GM12878 (cell line): ENCODE results near the gene KYAT1. TPM values are rescaled to one million over a fixed set of nuclear protein-coding genes. Genes with fewer than 3 reads are reported as not detected.

Source experiments
- ATAC-seq: fragments of 200-7000 bp; cut with Tn5 transposase; 3 replicates; pipeline ENCODE4 v1.9.1; 2020; ENCODE audit warnings: mild to moderate bottlenecking, moderate library complexity
- BruUV-seq: library from RNA; stranded (reverse); fragments of 400-500 nt; replicated peaks from 2 replicates; lab custom pipeline; 2021; lab: Mats Ljungman, UMichigan
- CTCF ChIA-PET: fragments of 300-600 bp; sonication (Branson Sonifier 250); formaldehyde crosslinking; extraction: SDS; loops from one replicate; lab custom pipeline; 2021; ENCODE audit warnings: inconsistent platforms; lab: Yijun Ruan, JAX
- POLR2A ChIA-PET: fragments of 350-600 bp; formaldehyde crosslinking; extraction: SDS; loops from one replicate; lab custom pipeline; 2021; ENCODE audit warnings: inconsistent platforms; lab: Charles Lee
- RAD21 ChIA-PET: fragments of 300-600 bp; sonication (Branson Sonifier 250); formaldehyde crosslinking; loops from one replicate; lab custom pipeline; 2023; ENCODE audit warnings: antibody characterized with exemption; ENCODE audit not compliant: unreplicated experiment; lab: Charles Lee
- SMC1A ChIA-PET: fragments of 300-600 bp; sonication (Branson Sonifier 250); formaldehyde crosslinking; loops from one replicate; lab custom pipeline; 2023; ENCODE audit not compliant: unreplicated experiment, uncharacterized antibody; lab: Charles Lee
- DNase-seq: peaks from one replicate; pipeline ENCODE4 v3.0.0-alpha.2; 2011; ENCODE audit warnings: low read depth, low spot score
- FAIRE-seq: peaks from 3 replicates; lab custom pipeline; 2011; peaks lifted over from hg19 to GRCh38; lab: Jason Lieb, UNC
- H2AFZ ChIP-seq: 2 replicates; pipeline ENCODE4 v1.6.0; 2011; ENCODE audit warnings: low read depth, low read length, control low read depth; ENCODE audit not compliant: control insufficient read depth
- H3K27ac ChIP-seq: 2 replicates; pipeline ENCODE4 v1.5.1; 2011; ENCODE audit warnings: control low read depth; ENCODE audit not compliant: control insufficient read depth, insufficient read depth
- H3K27me3 ChIP-seq, 2 experiments: replicated peaks in 1 of 2; 2 replicates each; pipeline versions ENCODE4 v1.6.0 to v1.6.1; 2011; ENCODE audit warnings: low read length in 1 of 2; ENCODE audit not compliant: control insufficient read depth in 2 of 2, insufficient read depth in 2 of 2
- H3K36me3 ChIP-seq, 2 experiments: 2 replicates each; pipeline ENCODE4 v1.5.1; 2011; ENCODE audit warnings: low read length in 1 of 2; ENCODE audit not compliant: control insufficient read depth in 2 of 2, insufficient read depth in 2 of 2
- H3K4me1 ChIP-seq: 2 replicates; pipeline ENCODE4 v1.6.1; 2011; ENCODE audit warnings: mild to moderate bottlenecking, low read length, moderate library complexity, mixed read lengths; ENCODE audit not compliant: control insufficient read depth, insufficient read depth
- H3K4me2 ChIP-seq: 2 replicates; pipeline ENCODE4 v1.6.0; 2011; ENCODE audit warnings: control low read depth; ENCODE audit not compliant: control insufficient read depth, insufficient read depth
- H3K4me3 ChIP-seq: fragments of 200-600 bp; sonication (generic); 2 replicates; pipeline ENCODE4 v1.5.1; 2016
- H3K79me2 ChIP-seq: 2 replicates; pipeline ENCODE4 v1.6.0; 2011; ENCODE audit warnings: low read length; ENCODE audit not compliant: control insufficient read depth, insufficient read depth
- H3K9ac ChIP-seq: 2 replicates; pipeline ENCODE4 v1.8.0; 2011; ENCODE audit warnings: low read length, control low read depth, mixed read lengths; ENCODE audit not compliant: control insufficient read depth, insufficient read depth
- H3K9me3 ChIP-seq: replicated peaks from 3 replicates; pipeline ENCODE4 v1.5.1; 2011; ENCODE audit warnings: mild to moderate bottlenecking, low read length; ENCODE audit not compliant: control insufficient read depth, insufficient read depth
- H4K20me1 ChIP-seq: 2 replicates; pipeline ENCODE4 v1.6.0; 2011; ENCODE audit not compliant: control insufficient read depth, insufficient read depth
- CBX3 ChIP-seq: fragments of 200-600 bp; sonication (generic); IDR thresholded peaks from 2 replicates; pipeline ENCODE4 v1.6.1; 2016; ENCODE audit warnings: low read depth, borderline replicate concordance
- CHD1 ChIP-seq: IDR thresholded peaks from 2 replicates; pipeline ENCODE4 v1.6.1; 2012; ENCODE audit warnings: low read depth, low read length, improper control_type of control experiment
- MXI1 ChIP-seq: fragments of 150-350 bp; IDR thresholded peaks from 2 replicates; pipeline ENCODE4 v1.6.1; 2011; ENCODE audit warnings: low read depth, mild to moderate bottlenecking, inconsistent platforms, low read length, improper control_type of control experiment
- PAX8 ChIP-seq: fragments of 450-650 bp; IDR thresholded peaks from 2 replicates; pipeline ENCODE4 v1.6.1; 2017; ENCODE audit warnings: mild to moderate bottlenecking, moderate library complexity
- ZBED1 ChIP-seq: IDR thresholded peaks from 2 replicates; pipeline ENCODE4 v1.6.1; 2016; ENCODE audit warnings: borderline replicate concordance
- WGBS: methylation state at CpG from one replicate; pipeline ENCODE4 v1.1.6; 2016; ENCODE audit warnings: low lambda C conversion rate; ENCODE audit not compliant: insufficient replicate concordance, insufficient coverage; ENCODE audit errors: missing lambda C conversion rate; 5-methylcytosine and 5-hydroxymethylcytosine counted together
- in situ Hi-C: fragments of 300-500 bp; cut with MboI; formaldehyde crosslinking; loops from 9 replicates; pipeline ENCODE4 v1.14.3; 2018; ENCODE audit warnings: mixed read lengths
- intact Hi-C: fragments of 100-400 bp; cut with micrococcal nuclease; formaldehyde crosslinking; loops from one replicate; pipeline ENCODE4 v1.14.2; 2022; ENCODE audit not compliant: unreplicated experiment
- polyA plus RNA-seq, 11 experiments: library from polyadenylated mRNA; depleted of rRNA in 4 of 11; unstranded in 6 of 11; stranded (reverse) in 5 of 11; fragments of >200 nt; fragmentation: Nextera tagmentation in 4 of 11; fragmentation: Illumina TruSeq in 1 of 11; extraction: Ambion mirVana in 4 of 11; extraction: Trizol in 1 of 11; gene quantifications; 1 replicate in 1 of 11; 2 replicates in 10 of 11; pipeline versions ENCODE4 v1.2.1 to v1.2.3, GENCODE V29; 2011 to 2016; ENCODE audit warnings: inconsistent platforms in 2 of 11, missing spikeins in 2 of 11, low read depth in 1 of 11
- total RNA-seq, 4 experiments: library from RNA; depleted of rRNA in 3 of 4; stranded (reverse); fragments of >200 nt in 3 of 4; fragmentation: Illumina TruSeq in 1 of 4; extraction: Trizol in 1 of 4; gene quantifications; 2 replicates each; pipeline versions ENCODE4 v1.2.1 to v1.2.3, GENCODE V29; 2013 to 2021
- TF ChIP-seq, protein P1 (sequence below): fragments of 450-650 bp; IDR thresholded peaks from 2 replicates; pipeline ENCODE4 v1.6.1; 2016; ENCODE audit warnings: mild to moderate bottlenecking, moderate library complexity, borderline replicate concordance
- TF ChIP-seq, protein P2 (sequence below): fragments of 450-650 bp; IDR thresholded peaks from 2 replicates; pipeline ENCODE4 v1.6.1; 2017; ENCODE audit warnings: mild to moderate bottlenecking, moderate library complexity

Gene KYAT1
- total and polyA plus RNA-seq, 10 of the 15 experiments (the other 5 are each of a cell fraction or from before 2014, with no cell fraction given), result 5.8 to 15.7 (median 11.4) TPM

- TF ChIP-seq, protein P1, sequence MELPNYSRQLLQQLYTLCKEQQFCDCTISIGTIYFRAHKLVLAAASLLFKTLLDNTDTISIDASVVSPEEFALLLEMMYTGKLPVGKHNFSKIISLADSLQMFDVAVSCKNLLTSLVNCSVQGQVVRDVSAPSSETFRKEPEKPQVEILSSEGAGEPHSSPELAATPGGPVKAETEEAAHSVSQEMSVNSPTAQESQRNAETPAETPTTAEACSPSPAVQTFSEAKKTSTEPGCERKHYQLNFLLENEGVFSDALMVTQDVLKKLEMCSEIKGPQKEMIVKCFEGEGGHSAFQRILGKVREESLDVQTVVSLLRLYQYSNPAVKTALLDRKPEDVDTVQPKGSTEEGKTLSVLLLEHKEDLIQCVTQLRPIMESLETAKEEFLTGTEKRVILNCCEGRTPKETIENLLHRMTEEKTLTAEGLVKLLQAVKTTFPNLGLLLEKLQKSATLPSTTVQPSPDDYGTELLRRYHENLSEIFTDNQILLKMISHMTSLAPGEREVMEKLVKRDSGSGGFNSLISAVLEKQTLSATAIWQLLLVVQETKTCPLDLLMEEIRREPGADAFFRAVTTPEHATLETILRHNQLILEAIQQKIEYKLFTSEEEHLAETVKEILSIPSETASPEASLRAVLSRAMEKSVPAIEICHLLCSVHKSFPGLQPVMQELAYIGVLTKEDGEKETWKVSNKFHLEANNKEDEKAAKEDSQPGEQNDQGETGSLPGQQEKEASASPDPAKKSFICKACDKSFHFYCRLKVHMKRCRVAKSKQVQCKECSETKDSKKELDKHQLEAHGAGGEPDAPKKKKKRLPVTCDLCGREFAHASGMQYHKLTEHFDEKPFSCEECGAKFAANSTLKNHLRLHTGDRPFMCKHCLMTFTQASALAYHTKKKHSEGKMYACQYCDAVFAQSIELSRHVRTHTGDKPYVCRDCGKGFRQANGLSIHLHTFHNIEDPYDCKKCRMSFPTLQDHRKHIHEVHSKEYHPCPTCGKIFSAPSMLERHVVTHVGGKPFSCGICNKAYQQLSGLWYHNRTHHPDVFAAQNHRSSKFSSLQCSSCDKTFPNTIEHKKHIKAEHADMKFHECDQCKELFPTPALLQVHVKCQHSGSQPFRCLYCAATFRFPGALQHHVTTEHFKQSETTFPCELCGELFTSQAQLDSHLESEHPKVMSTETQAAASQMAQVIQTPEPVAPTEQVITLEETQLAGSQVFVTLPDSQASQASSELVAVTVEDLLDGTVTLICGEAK, result no peak
- TF ChIP-seq MXI1, result no peak
Measured at GRCh38 chr9:128911529-128912035, 29.8 kb upstream of the KYAT1 start (continued).

DNA sequence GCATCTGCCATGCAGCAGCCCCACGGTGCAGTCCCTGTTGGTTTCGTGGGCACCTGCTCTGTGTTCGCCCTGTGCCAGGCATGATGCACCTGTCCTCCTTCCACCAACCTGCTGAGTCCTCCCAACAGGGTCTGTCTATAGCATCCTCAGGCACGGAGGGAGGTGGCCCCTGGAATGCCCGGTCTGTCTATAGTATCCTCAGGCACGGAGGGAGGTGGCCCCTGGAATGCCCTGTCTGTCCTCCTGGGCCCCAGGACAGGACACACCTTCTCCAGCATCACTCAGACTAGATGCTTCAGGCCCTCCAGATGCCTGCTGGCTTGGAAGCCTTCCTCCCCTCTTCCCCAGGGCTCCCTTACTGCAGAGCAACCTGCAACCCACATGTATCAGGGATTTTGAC lies 29.2 kb upstream of the KYAT1 start:
- no peaks in the 10 kb centered on the region for H3K79me2 ChIP-seq
- no peak overlapping the region for H2AFZ ChIP-seq
- ChIA-PET POLR2A (no interaction called here), SMC1A (no interaction called here), RAD21 (no interaction called here), CTCF (interaction anchor here (1.5 kb wide), 1 partner anchor 17 kb away, joined by 3 read pairs; no protein-coding TSS in a partner anchor)
- H3K27ac ChIP-seq, result no peak overlapping the region
- intact Hi-C loops, result no loop called here
- peaks cover 8 to 30% of the 10 kb centered on the region in 2 experiments; a peak in 3 of 4 replicates for H3K36me3 ChIP-seq
- no peak for ATAC-seq
- no peaks in the 10 kb centered on the region for H3K4me1 ChIP-seq
- H3K4me2 ChIP-seq, result no peak overlapping the region
- no peak overlapping the region for H3K9ac ChIP-seq
- H3K9me3 ChIP-seq, result no peaks in the 10 kb centered on the region
- no peaks in the 10 kb centered on the region for H4K20me1 ChIP-seq
- no peak for DNase-seq
- TF ChIP-seq, protein P2, sequence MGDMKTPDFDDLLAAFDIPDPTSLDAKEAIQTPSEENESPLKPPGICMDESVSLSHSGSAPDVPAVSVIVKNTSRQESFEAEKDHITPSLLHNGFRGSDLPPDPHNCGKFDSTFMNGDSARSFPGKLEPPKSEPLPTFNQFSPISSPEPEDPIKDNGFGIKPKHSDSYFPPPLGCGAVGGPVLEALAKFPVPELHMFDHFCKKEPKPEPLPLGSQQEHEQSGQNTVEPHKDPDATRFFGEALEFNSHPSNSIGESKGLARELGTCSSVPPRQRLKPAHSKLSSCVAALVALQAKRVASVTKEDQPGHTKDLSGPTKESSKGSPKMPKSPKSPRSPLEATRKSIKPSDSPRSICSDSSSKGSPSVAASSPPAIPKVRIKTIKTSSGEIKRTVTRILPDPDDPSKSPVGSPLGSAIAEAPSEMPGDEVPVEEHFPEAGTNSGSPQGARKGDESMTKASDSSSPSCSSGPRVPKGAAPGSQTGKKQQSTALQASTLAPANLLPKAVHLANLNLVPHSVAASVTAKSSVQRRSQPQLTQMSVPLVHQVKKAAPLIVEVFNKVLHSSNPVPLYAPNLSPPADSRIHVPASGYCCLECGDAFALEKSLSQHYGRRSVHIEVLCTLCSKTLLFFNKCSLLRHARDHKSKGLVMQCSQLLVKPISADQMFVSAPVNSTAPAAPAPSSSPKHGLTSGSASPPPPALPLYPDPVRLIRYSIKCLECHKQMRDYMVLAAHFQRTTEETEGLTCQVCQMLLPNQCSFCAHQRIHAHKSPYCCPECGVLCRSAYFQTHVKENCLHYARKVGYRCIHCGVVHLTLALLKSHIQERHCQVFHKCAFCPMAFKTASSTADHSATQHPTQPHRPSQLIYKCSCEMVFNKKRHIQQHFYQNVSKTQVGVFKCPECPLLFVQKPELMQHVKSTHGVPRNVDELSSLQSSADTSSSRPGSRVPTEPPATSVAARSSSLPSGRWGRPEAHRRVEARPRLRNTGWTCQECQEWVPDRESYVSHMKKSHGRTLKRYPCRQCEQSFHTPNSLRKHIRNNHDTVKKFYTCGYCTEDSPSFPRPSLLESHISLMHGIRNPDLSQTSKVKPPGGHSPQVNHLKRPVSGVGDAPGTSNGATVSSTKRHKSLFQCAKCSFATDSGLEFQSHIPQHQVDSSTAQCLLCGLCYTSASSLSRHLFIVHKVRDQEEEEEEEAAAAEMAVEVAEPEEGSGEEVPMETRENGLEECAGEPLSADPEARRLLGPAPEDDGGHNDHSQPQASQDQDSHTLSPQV, result no peak
- no peak for TF ChIP-seq PAX8
- TF ChIP-seq CBX3, result no peak
- no peak for TF ChIP-seq ZBED1
- TF ChIP-seq CHD1, result no peak
- H3K27me3 ChIP-seq, result no peaks in the 10 kb centered on the region
- in situ Hi-C loops, result no loop called here
- no peak overlapping the region for H3K4me3 ChIP-seq
- 81% methylated on average over 6 of the region's 6 CpGs for WGBS
- FAIRE-seq, result no peak
- no TSS peak for BruUV-seq
